Neuron (in vitro differentiated cells): Measurements from ENCODE around the gene PIP5K1B.

Source experiments
- H2AFZ ChIP-seq: one replicate; pipeline ENCODE4 v1.6.1; 2013; ENCODE audit warnings: low read depth, mild to moderate bottlenecking, inconsistent platforms, low read length, moderate library complexity
- H3K27me3 ChIP-seq: one replicate; pipeline ENCODE4 v1.6.1; 2013; ENCODE audit warnings: low read length; ENCODE audit not compliant: insufficient read depth
- H3K36me3 ChIP-seq: one replicate; pipeline ENCODE4 v1.6.1; 2013; ENCODE audit warnings: low read length; ENCODE audit not compliant: insufficient read depth
- H3K4me1 ChIP-seq: one replicate; pipeline ENCODE4 v1.6.1; 2013; ENCODE audit warnings: low read length; ENCODE audit not compliant: insufficient read depth
- H3K4me3 ChIP-seq: 2 replicates; pipeline ENCODE4 v1.5.1; 2013; ENCODE audit warnings: mild to moderate bottlenecking, low read length, moderate library complexity
- H3K9me3 ChIP-seq: one replicate; pipeline ENCODE4 v1.6.1; 2013; ENCODE audit warnings: low read length

The PIP5K1B gene

GRCh38 chr9:68914751-68915150 lies 209.7 kb downstream of the PIP5K1B start:
- no peaks in the 10 kb centered on the region for H3K36me3 ChIP-seq
- no peak overlapping the region for H2AFZ ChIP-seq
- H3K4me3 ChIP-seq: no peak overlapping the region
- H3K27me3 ChIP-seq: no peaks in the 10 kb centered on the region
- no peaks in the 10 kb centered on the region for H3K9me3 ChIP-seq
- no peaks in the 10 kb centered on the region for H3K4me1 ChIP-seq

DNA sequence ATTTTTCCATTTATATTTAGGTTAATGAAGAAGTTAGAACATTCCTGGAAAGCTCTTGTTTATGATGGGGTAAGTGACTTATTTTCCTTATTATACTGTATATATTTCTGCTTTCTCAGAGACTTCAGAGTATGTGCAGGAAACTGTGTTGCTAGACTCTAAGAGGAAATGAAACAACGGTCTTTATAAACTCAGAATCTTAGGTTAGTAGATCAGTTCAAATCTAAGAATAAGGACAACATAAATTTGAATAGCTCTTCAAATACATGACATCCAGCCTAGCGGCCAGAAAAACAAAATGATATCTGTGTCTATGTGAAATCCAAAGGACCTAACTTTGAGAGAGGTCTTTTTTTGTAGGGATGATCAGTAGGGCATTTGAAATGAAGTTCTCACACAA lies 214.6 kb downstream of the PIP5K1B start:
- Histone ChIP-seq H3K36me3 (no peaks in the 10 kb centered on the region), H3K27me3 (no peaks in the 10 kb centered on the region), H2AFZ (no peak overlapping the region), H3K9me3 (no peaks in the 10 kb centered on the region), H3K4me3 (no peak overlapping the region), H3K4me1 (no peaks in the 10 kb centered on the region)

- no peaks in the 10 kb centered on the region for H3K4me1 ChIP-seq
- no peak overlapping the region for H2AFZ ChIP-seq
- no peaks in the 10 kb centered on the region for H3K36me3 ChIP-seq
- H3K4me3 ChIP-seq: no peak overlapping the region
- no peaks in the 10 kb centered on the region for H3K27me3 ChIP-seq
- H3K9me3 ChIP-seq: no peaks in the 10 kb centered on the region
These were observed 215.9 kb downstream of the PIP5K1B start for GRCh38 chr9:68920921-68921320.

DNA sequence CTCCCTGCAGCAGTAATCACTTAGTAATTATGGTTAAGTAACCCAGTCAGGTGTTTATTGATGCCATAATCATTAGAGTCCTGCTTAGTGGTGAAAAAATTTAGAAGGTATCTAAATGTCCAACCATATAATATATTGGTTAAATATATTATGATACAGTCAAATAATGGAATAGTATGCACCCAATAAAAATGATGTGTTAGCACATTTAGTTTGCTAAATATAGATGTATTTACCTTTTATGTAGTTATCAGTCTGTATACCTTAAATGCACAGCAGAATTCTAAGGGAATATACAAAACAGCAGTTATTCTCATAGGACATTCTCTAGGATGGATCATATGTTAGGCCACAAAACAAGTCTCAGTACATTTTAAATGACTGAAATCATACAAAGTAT lies 218.4 kb downstream of the PIP5K1B start:
- no peaks in the 10 kb centered on the region for H3K36me3 ChIP-seq
- H3K4me1 ChIP-seq: no peaks in the 10 kb centered on the region
- no peaks in the 10 kb centered on the region for H3K27me3 ChIP-seq
- no peak overlapping the region for H2AFZ ChIP-seq
- H3K9me3 ChIP-seq: no peaks in the 10 kb centered on the region
- H3K4me3 ChIP-seq: no peak overlapping the region

GRCh38 chr9:68925175-68925574 lies 220.1 kb downstream of the PIP5K1B start:
- Histone ChIP-seq H2AFZ (no peak overlapping the region), H3K27me3 (no peaks in the 10 kb centered on the region), H3K36me3 (no peaks in the 10 kb centered on the region), H3K9me3 (no peaks in the 10 kb centered on the region), H3K4me1 (no peaks in the 10 kb centered on the region), H3K4me3 (no peak overlapping the region)

GRCh38 chr9:68927165-68927564 lies 222.1 kb downstream of the PIP5K1B start:
- H3K36me3 ChIP-seq: no peaks in the 10 kb centered on the region
- H3K27me3 ChIP-seq: no peaks in the 10 kb centered on the region
- no peaks in the 10 kb centered on the region for H3K4me1 ChIP-seq
- H2AFZ ChIP-seq: no peak overlapping the region
- no peaks in the 10 kb centered on the region for H3K9me3 ChIP-seq
- H3K4me3 ChIP-seq: no peak overlapping the region

DNA sequence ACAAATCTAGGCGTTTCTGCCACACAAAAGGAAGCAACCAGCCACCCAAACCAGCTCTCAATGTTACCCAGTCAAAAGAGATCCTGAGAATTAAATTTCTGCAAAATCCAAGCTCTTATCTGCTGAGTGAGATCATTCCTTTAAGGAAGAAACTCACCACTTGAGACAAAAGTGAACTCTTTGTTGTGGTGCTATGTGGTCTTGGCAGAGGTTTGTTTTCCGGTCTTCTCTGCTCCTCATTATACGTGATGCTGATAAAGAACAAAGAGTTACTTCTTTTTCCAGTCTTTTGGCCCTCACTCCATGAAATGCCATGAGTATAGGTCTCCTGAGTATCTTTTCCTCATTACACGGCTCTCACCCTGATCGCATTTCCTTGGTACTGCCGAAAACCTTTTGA lies 226.8 kb downstream of the PIP5K1B start:
- Histone ChIP-seq H3K27me3 (no peaks in the 10 kb centered on the region), H3K4me1 (no peaks in the 10 kb centered on the region), H3K4me3 (no peak overlapping the region), H3K9me3 (peaks cover 1% of the 10 kb centered on the region), H2AFZ (no peak overlapping the region), H3K36me3 (no peaks in the 10 kb centered on the region)

DNA sequence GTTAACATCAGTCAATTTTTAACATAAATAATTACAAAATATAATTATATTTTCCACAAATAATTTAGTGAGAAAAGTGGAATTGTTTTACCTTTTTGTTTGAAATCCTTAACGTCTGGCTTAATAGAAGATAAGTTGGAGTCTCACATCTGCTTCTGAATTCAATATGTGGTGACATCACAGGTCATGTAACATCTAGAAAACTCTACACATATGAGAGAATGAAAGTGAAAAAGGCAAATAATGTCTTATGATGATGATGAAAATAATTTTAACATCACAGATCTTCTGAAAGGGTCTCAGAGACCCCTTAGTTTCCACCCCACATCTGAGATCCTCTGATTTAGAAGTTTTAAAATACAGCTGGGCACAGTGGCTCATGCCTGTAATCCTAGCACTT lies 227.4 kb downstream of the PIP5K1B start:
- no peak overlapping the region for H2AFZ ChIP-seq
- H3K4me3 ChIP-seq: no peak overlapping the region
- no peaks in the 10 kb centered on the region for H3K36me3 ChIP-seq
- H3K27me3 ChIP-seq: no peaks in the 10 kb centered on the region
- H3K4me1 ChIP-seq: no peaks in the 10 kb centered on the region
- peaks cover 1% of the 10 kb centered on the region for H3K9me3 ChIP-seq

DNA sequence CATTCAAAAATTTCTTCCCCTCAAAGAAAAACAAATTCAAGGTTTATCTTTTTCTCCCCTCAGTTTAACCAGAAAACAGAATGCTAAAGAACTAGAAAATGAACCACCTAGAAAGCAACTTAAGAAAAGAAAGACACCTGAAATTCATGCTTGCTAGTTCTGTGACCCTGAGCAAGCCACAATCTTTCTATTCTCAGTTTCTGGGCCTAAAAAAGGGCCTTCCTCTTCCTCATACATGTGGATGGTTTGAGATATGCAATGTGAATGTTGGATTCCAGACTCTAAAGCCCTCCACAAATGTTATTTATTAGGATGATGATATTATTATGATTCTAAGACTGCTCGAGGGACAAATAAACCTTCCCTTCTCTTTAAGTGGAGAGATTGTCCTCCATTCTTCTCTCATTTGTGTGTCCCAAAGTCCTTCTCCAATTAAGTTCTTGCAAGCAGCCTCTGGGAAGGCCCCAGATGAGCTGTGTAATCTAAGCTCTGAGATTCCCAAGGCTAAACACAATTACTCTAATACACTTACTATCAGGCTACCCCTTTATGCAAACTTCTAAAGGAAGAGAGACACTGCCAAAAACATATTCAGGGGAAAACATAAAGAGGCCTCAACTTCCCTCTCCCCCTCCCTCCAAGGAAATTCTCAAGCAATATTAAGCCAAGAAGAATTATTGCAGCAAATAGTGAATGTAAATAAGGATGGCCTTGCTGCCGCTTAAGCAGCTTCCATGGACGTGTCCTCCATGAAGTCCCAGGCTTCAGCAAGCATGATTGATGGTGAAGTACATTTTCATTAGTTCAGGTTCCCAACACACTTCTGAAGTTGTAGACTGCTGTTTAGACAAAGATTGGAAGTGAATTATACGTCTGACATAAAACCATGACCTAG lies 228.6 kb downstream of the PIP5K1B start:
- Histone ChIP-seq H3K4me3 (no peak overlapping the region), H3K36me3 (no peaks in the 10 kb centered on the region)

DNA sequence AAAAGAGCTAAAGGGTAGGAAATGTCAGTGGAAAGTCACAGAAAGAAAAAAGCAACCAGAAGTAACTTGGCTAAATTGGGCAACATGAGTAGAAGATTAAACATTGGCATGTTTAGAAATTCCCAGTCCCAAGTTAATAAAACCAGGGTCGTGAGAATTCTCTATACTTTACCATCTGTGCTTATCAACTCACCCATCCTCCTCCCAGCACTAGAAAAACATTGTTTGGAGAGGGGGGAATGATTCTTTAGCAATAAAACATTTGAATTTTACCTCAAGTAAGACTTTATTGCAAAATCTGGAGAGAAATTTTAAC lies 229.2 kb downstream of the PIP5K1B start:
- peaks cover 1% of the 10 kb centered on the region for H3K9me3 ChIP-seq
- H3K36me3 ChIP-seq: no peaks in the 10 kb centered on the region
- H3K4me3 ChIP-seq: no peak overlapping the region
- H3K27me3 ChIP-seq: no peaks in the 10 kb centered on the region
- no peaks in the 10 kb centered on the region for H3K4me1 ChIP-seq
- H2AFZ ChIP-seq: no peak overlapping the region

More for the DNA sequence above, 228.6 kb downstream of the PIP5K1B start:
- Histone ChIP-seq H3K27me3 (no peaks in the 10 kb centered on the region), H3K9me3 (peaks cover 1% of the 10 kb centered on the region), H3K4me1 (no peaks in the 10 kb centered on the region), H2AFZ (no peak overlapping the region)

GRCh38 chr9:68940573-68940972 lies 235.5 kb downstream of the PIP5K1B start:
- no peak overlapping the region for H2AFZ ChIP-seq
- H3K9me3 ChIP-seq: peaks cover 1% of the 10 kb centered on the region
- no peaks in the 10 kb centered on the region for H3K27me3 ChIP-seq
- no peaks in the 10 kb centered on the region for H3K4me1 ChIP-seq
- no peak overlapping the region for H3K4me3 ChIP-seq
- H3K36me3 ChIP-seq: no peaks in the 10 kb centered on the region

GRCh38 chr9:68941780-68942459 lies 236.9 kb downstream of the PIP5K1B start:
- Histone ChIP-seq H3K36me3 (no peaks in the 10 kb centered on the region), H3K27me3 (no peaks in the 10 kb centered on the region), H2AFZ (no peak overlapping the region), H3K9me3 (no peaks in the 10 kb centered on the region), H3K4me1 (no peaks in the 10 kb centered on the region), H3K4me3 (no peak overlapping the region)

- no peak overlapping the region for H2AFZ ChIP-seq
- no peaks in the 10 kb centered on the region for H3K36me3 ChIP-seq
- no peak overlapping the region for H3K4me3 ChIP-seq
- H3K27me3 ChIP-seq: no peaks in the 10 kb centered on the region
- H3K9me3 ChIP-seq: no peaks in the 10 kb centered on the region
- H3K4me1 ChIP-seq: no peaks in the 10 kb centered on the region
These were observed 237.8 kb downstream of the PIP5K1B start for GRCh38 chr9:68942790-68943189.
